Measurements from ENCODE around the gene PARP14. TPM values are rescaled to one million over a fixed set of nuclear protein-coding genes. Genes with fewer than 3 reads are reported as not detected.

PARP14 gene
- total and polyA plus RNA-seq, 2 donors (not counting 1 experiment from before 2014, with no cell fraction given), result 113 to 188 TPM

DNA sequence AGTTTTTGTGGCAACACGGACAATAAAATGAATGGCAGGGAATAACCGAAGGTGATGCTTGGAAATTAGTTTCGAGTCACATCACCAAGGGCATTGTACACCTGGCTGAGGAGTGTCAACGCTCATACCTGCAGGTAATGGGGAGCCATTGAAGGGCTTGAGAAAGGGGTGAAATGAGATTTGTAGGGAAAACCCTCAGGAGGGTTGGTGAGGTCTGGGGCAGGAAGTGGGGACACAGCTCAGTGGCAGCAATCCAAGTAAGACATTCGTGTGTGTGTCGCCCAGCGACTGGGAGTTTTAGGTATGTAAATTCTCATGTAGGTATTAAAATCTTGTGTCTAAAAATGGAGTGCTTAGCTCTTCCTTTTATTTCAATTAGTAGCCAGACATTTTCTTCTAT, 14.3 kb downstream of the PARP14 start:
- DNase-seq, result peak; percentile 88

More for the DNA sequence above, 14.3 kb downstream of the PARP14 start:
- Histone ChIP-seq H3K9ac (ENCODE audit: low read length) (peak overlapping the region; percentile 56), H3K4me1 (ENCODE audit: control insufficient read depth in 2 of 2, insufficient read depth in 2 of 2, low read length in 2 of 2) (peaks cover 75 to 76% of the 10 kb centered on the region in 2 donors), H3K27me3 (replicated peaks in 1 of 4; ENCODE audit: control extremely low read depth in 1 of 4, control insufficient read depth in 3 of 4, insufficient read depth in 4 of 4, low read length in 3 of 4) (no peaks in the 10 kb centered on the region), H3K9me3 (ENCODE audit: control extremely low read depth in 1 of 3, control insufficient read depth in 2 of 3, insufficient read depth in 1 of 3, low read length in 2 of 3) (peaks cover 0 to 3% (median 2%) of the 10 kb centered on the region in 3 donors), H2AFZ (ENCODE audit: insufficient read depth, low read depth, low read length, poor library complexity, severe bottlenecking) (no peak overlapping the region), H3K4me2 (replicated peaks; ENCODE audit: low read depth, low read length, poor library complexity, severe bottlenecking) (peak overlapping the region; percentile 64), H3K36me3 (replicated peaks in 1 of 2; ENCODE audit: control extremely low read depth in 1 of 2, control insufficient read depth in 1 of 2, extremely low read depth in 1 of 2, insufficient read depth in 2 of 2, low read length in 1 of 2) (peaks cover 25 to 79% of the 10 kb centered on the region in 2 experiments), H3K4me3 (ENCODE audit: control extremely low read depth in 1 of 5, extremely low read depth in 1 of 5, insufficient read depth in 1 of 5, low read depth in 2 of 5, low read length in 4 of 5) (peak overlapping the region in 1 of 5 experiments; percentile 48), H3K27ac (ENCODE audit: low read length in 2 of 2) (peak overlapping the region; percentile 84 to 95), H4K20me1 (ENCODE audit: control insufficient read depth, insufficient read depth, low read length, poor library complexity, severe bottlenecking) (no peaks in the 10 kb centered on the region), H3K79me2 (ENCODE audit: control insufficient read depth, insufficient read depth, low read length) (peaks cover 92% of the 10 kb centered on the region)
- ChIA-PET POLR2A (interaction anchor here (0.6 to 1.5 kb wide), 5 partner anchors 14 to 561 kb away, joined by 3 to 5 read pairs (median 4); partner anchors contain the start of gene PARP14), CTCF (interaction anchor here (1.0 to 5.5 kb wide), 7 partner anchors 10 to 335 kb away, joined by 3 to 57 read pairs (median 5); partner anchors contain the start of genes DTX3L, PARP14 and PARP9)
- H3K4me1 Mint-ChIP-seq, result peaks cover 81% of the 10 kb centered on the region
- TF ChIP-seq EZH2 (IDR thresholded peaks at IDR 0.05; ENCODE audit: borderline replicate concordance, insufficient read depth, low read depth, low read length, poor library complexity, severe bottlenecking), result no peak
- TF ChIP-seq, protein P1, sequence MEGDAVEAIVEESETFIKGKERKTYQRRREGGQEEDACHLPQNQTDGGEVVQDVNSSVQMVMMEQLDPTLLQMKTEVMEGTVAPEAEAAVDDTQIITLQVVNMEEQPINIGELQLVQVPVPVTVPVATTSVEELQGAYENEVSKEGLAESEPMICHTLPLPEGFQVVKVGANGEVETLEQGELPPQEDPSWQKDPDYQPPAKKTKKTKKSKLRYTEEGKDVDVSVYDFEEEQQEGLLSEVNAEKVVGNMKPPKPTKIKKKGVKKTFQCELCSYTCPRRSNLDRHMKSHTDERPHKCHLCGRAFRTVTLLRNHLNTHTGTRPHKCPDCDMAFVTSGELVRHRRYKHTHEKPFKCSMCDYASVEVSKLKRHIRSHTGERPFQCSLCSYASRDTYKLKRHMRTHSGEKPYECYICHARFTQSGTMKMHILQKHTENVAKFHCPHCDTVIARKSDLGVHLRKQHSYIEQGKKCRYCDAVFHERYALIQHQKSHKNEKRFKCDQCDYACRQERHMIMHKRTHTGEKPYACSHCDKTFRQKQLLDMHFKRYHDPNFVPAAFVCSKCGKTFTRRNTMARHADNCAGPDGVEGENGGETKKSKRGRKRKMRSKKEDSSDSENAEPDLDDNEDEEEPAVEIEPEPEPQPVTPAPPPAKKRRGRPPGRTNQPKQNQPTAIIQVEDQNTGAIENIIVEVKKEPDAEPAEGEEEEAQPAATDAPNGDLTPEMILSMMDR (IDR thresholded peaks at IDR 0.05), result no peak
- H3K4me3 Mint-ChIP-seq, result peak overlapping the region; percentile 80
- H3K27me3 Mint-ChIP-seq, result no peaks in the 10 kb centered on the region
- intact Hi-C loops (cut with micrococcal nuclease), result loop anchor here (5.0 kb wide), 3 partner anchors 78 to 1148 kb away; partner anchors contain the start of genes DTX3L, PARP9 and POLQ
- peak; percentile 42 for ATAC-seq (ENCODE audit: low read depth)
- H3K27ac Mint-ChIP-seq, result peak overlapping the region; percentile 88
- H3K9me3 Mint-ChIP-seq (ENCODE audit: insufficient read depth), result peaks cover 2% of the 10 kb centered on the region
- WGBS (ENCODE audit: insufficient coverage), result 33% methylated on average over 4 of the region's 7 CpGs
